NCI-H128 (cell line): Measurements from ENCODE around the gene SYNDIG1L.
"Not testable (repeated sequence)": the region's sequence is repeated elsewhere in the genome, so short reads cannot be mapped to it uniquely, and the experiment has no call there.

Source experiments
- DNase-seq: peaks from one replicate; lab custom pipeline; 2025; ENCODE audit not compliant: unreplicated experiment; lab: John Stamatoyannopoulos, UW

The SYNDIG1L gene

GRCh38 chr14:74426202-74426582 is at the start of gene SYNDIG1L:
TSS of gene SYNDIG1L (minus strand) at chr14:74426210. CDS start at chr14:74409744, 16,466 bp downstream.
- no peak for DNase-seq

- DNase-seq, result no peak
Measured at GRCh38 chr14:74475678-74476077, 49.7 kb upstream of the SYNDIG1L start.

- no peak for DNase-seq
Measured at GRCh38 chr14:74474376-74474775, 48.4 kb upstream of the SYNDIG1L start.

- DNase-seq, result no peak
Measured at GRCh38 chr14:74472601-74473000, 46.6 kb upstream of the SYNDIG1L start.

GRCh38 chr14:74469548-74470518 is 43.8 kb upstream of the SYNDIG1L start:
- no peak for DNase-seq

GRCh38 chr14:74468513-74468912 is 42.5 kb upstream of the SYNDIG1L start:
- no peak for DNase-seq

- no peak for DNase-seq
Measured at GRCh38 chr14:74465335-74465734, 39.3 kb upstream of the SYNDIG1L start.

GRCh38 chr14:74464785-74465184 is 38.8 kb upstream of the SYNDIG1L start:
- no peak for DNase-seq

GRCh38 chr14:74463697-74464096 is 37.7 kb upstream of the SYNDIG1L start:
- DNase-seq, result no peak

- DNase-seq, result no peak
Measured at GRCh38 chr14:74462993-74463392, 37.0 kb upstream of the SYNDIG1L start.

GRCh38 chr14:74459976-74460375 is 34.0 kb upstream of the SYNDIG1L start:
- no peak for DNase-seq

GRCh38 chr14:74459289-74459946 is 33.4 kb upstream of the SYNDIG1L start:
- DNase-seq, result no peak

- no peak for DNase-seq
Measured at GRCh38 chr14:74457565-74457895, 31.5 kb upstream of the SYNDIG1L start.

- no peak for DNase-seq
Measured at GRCh38 chr14:74456684-74457564, 30.9 kb upstream of the SYNDIG1L start.

- not testable (repeated sequence) for DNase-seq
Measured at GRCh38 chr14:74454397-74454796, 28.4 kb upstream of the SYNDIG1L start.

GRCh38 chr14:74444866-74445265 is 18.9 kb upstream of the SYNDIG1L start:
- no peak for DNase-seq

- DNase-seq, result no peak
Measured at GRCh38 chr14:74442757-74443156, 16.7 kb upstream of the SYNDIG1L start.

- no peak for DNase-seq
Measured at GRCh38 chr14:74441113-74441512, 15.1 kb upstream of the SYNDIG1L start.

GRCh38 chr14:74438351-74438915 is 12.4 kb upstream of the SYNDIG1L start:
- no peak for DNase-seq

GRCh38 chr14:74437496-74438053 is 11.6 kb upstream of the SYNDIG1L start:
- DNase-seq, result no peak

- DNase-seq, result no peak
Measured at GRCh38 chr14:74434294-74434693, 8.3 kb upstream of the SYNDIG1L start.
